GM12865 (cell line): ENCODE data around the gene TMEM266.

Source experiments
- DNase-seq: peaks from one replicate; pipeline ENCODE4 v3.0.0; 2010; ENCODE audit warnings: low read depth
- H3K4me3 ChIP-seq: 2 replicates; pipeline ENCODE4 v1.5.1; 2011; ENCODE audit warnings: mild to moderate bottlenecking, low read depth, low read length, control low read depth
- TF ChIP-seq, protein P1 (sequence below): IDR thresholded peaks from 2 replicates; pipeline ENCODE4 v1.5.1; 2011; ENCODE audit warnings: low read length, control low read depth, low read depth, inconsistent platforms; ENCODE audit not compliant: insufficient read depth; ENCODE audit errors: missing control alignments

TMEM266 gene

DNA sequence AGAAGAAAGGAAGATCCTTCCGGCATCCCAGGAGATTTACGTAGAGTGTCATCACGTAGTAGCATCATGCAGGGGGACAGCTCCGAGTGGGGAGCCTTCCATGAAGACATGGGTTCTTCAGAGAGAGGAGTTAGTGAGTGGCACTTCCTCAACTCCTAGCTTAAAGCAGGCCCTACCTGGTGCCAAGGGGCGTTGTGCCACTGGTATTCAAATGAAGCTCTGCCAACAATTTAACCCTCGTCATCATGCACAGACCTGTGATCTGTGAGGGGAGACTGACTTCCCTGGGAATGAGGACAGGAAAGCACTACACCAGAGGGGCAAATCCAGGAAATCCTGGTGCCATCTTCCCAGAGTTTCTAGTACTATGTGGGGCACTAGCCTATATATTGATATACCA lies 59.0 kb downstream of the TMEM266 start:
- no peak for DNase-seq
- no peak overlapping the region for H3K4me3 ChIP-seq
- TF ChIP-seq, protein P1, sequence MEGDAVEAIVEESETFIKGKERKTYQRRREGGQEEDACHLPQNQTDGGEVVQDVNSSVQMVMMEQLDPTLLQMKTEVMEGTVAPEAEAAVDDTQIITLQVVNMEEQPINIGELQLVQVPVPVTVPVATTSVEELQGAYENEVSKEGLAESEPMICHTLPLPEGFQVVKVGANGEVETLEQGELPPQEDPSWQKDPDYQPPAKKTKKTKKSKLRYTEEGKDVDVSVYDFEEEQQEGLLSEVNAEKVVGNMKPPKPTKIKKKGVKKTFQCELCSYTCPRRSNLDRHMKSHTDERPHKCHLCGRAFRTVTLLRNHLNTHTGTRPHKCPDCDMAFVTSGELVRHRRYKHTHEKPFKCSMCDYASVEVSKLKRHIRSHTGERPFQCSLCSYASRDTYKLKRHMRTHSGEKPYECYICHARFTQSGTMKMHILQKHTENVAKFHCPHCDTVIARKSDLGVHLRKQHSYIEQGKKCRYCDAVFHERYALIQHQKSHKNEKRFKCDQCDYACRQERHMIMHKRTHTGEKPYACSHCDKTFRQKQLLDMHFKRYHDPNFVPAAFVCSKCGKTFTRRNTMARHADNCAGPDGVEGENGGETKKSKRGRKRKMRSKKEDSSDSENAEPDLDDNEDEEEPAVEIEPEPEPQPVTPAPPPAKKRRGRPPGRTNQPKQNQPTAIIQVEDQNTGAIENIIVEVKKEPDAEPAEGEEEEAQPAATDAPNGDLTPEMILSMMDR: no peak

DNA sequence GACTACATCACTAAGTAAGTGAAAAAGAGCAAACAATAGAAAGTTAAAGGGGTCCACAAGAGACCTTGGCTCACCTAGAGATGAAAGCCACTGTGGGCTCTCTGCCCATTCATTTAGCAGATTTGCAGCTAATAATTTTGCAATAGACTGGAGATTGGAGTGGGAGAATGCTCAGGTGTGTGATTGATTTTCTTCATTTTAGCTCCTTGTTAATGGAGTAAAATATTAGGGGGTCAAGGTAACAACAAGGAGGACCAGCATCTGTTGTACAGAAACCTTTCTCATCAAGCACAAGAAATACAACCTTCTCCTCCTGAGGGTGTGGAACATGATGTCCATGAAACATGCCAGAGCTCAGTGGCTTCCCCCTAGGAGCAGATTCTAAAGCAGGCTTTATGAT lies 63.2 kb downstream of the TMEM266 start:
- H3K4me3 ChIP-seq: no peak overlapping the region
- TF ChIP-seq, protein P1: no peak
- DNase-seq: no peak

DNA sequence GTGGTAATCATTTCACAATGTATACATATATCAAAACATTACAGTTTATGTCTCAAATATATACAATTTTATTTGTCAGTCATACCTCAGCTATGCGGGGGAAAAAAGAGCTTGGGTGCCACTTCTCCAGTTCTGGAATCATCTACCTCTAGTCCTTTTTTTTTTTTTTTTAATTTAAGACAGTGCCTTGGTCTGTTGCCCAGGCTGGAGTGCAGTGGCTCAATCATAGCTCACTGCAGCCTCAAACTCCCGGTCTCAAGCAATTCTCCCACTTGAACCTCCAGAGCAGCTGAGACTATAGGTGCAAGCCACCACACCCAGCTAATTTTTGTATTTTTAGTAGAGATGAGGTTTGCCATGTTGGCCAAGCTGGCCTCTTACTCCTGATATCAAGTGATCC lies 67.4 kb downstream of the TMEM266 start:
- TF ChIP-seq, protein P1: no peak

DNA sequence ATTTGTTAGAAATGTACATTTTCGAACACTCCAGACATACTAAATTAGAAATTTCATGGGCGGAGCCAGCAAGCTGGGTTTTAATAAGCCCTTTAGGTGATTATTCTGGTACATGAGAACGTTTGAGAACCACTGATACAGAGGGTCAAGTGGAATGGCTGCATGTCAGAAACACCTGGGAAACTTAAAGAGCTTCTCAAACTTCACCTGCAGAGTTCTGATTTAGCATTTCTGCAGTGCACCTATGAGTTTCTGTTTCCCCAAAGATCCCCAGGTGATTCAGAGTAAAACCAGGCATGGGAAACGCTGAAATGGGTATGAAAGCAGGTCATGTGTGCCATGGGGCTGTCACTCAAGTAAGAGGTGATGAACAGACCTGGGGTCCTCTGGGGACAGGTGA lies 68.1 kb downstream of the TMEM266 start:
- TF ChIP-seq, protein P1: no peak
- no peak overlapping the region for H3K4me3 ChIP-seq
- no peak for DNase-seq

More for the DNA sequence above, 67.4 kb downstream of the TMEM266 start:
- no peak overlapping the region for H3K4me3 ChIP-seq
- no peak for DNase-seq

DNA sequence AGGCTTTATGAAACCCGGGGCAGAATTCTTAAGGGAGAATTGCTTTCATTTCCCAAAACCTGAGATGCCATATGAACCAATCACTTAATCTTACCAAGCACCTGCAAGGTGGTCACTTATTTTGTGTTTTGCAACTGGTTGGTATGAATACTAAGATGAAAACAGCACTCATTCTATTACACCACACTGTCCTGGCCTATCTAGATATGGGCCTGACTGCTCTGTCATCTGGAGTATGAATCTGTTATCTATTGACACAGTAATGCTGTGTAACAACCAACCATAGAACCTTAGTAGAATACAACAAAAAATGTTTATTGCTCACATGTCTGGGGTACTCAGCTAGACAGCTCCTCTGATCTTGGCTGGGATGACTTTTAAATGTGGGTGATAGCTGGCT lies 74.8 kb downstream of the TMEM266 start:
- TF ChIP-seq, protein P1: no peak
- H3K4me3 ChIP-seq: no peak overlapping the region
- DNase-seq: no peak

DNA sequence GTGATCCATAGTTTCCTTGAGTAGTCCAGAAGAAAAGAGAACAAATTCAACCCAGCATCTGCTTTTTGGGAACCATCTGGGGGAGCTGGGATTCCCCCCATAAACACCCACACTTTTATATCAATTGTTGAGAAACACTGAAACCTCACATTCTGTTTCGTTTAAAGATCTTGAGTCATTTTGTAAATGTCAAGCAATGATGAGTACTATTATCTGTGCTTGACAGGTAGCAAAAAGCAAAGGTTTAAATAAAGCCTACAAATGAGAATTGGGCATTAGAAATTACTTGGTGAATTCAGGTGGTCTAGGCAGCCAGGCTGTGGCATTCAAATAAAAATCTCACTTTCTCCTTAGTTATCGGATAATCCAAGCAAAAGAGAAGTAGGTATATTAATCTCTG lies 75.7 kb downstream of the TMEM266 start:
- no peak overlapping the region for H3K4me3 ChIP-seq
- DNase-seq: no peak
- TF ChIP-seq, protein P1: no peak

DNA sequence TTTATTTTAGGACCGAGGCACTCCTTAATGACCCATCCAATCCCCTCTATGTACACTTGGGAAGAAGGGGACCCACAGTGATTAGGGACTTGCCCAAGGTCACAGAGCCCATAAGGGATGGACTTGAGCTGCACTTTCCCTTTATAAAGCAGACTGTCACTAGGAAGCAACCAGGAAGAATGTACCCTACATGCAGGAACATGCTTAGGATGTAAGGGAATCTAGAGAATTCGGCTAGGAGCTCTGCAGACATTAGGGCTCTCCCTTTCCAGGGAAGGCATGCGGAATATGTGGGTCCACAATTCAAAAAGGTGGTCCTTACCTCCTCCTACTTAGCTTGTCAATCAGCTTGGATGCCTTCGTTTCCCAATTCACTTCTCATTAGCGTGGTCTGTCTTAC lies 78.7 kb downstream of the TMEM266 start:
- TF ChIP-seq, protein P1: no peak
- no peak overlapping the region for H3K4me3 ChIP-seq
- no peak for DNase-seq
